ENCODE measurements around the gene ZBTB44. TPM values are rescaled to one million over a fixed set of nuclear protein-coding genes. Genes with fewer than 3 reads are reported as not detected.

The ZBTB44 gene
- total RNA-seq, 2 donors from 2014 or later: 27.7 to 48.5 TPM

GRCh38 chr11:130188585-130189347 lies 126.0 kb downstream of the ZBTB44 start:
- Histone ChIP-seq H3K4me3 (no peak overlapping the region), H3K9me3 (no peaks in the 10 kb centered on the region), H3K36me3 (no peaks in the 10 kb centered on the region), H3K27me3 (no peaks in the 10 kb centered on the region), H3K27ac (no peak overlapping the region), H3K4me1 (no peaks in the 10 kb centered on the region)
- DNase-seq (ENCODE audit: low spot score): no peak
- no peak for TF ChIP-seq CTCF (IDR thresholded peaks at IDR 0.05)

- no peak for TF ChIP-seq CTCF (IDR thresholded peaks at IDR 0.05)
- Histone ChIP-seq H3K27me3 (no peaks in the 10 kb centered on the region), H3K9me3 (no peaks in the 10 kb centered on the region), H3K27ac (no peak overlapping the region), H3K4me3 (no peak overlapping the region), H3K4me1 (no peaks in the 10 kb centered on the region), H3K36me3 (no peaks in the 10 kb centered on the region)
- DNase-seq (ENCODE audit: low spot score): no peak
These were observed 126.7 kb downstream of the ZBTB44 start for GRCh38 chr11:130188047-130188446.

- no peak for DNase-seq (ENCODE audit: low spot score)
- no peak for TF ChIP-seq CTCF (IDR thresholded peaks at IDR 0.05)
These were observed 127.6 kb downstream of the ZBTB44 start for GRCh38 chr11:130187096-130187495.

GRCh38 chr11:130183878-130184610 lies 130.7 kb downstream of the ZBTB44 start:
- H3K27me3 ChIP-seq: no peaks in the 10 kb centered on the region
- H3K27ac ChIP-seq: no peak overlapping the region
- no peaks in the 10 kb centered on the region for H3K9me3 ChIP-seq
- H3K4me3 ChIP-seq: no peak overlapping the region
- H3K4me1 ChIP-seq: peaks cover 0 to 33% of the 10 kb centered on the region in 2 donors
- TF ChIP-seq CTCF (IDR thresholded peaks at IDR 0.05): no peak
- no peaks in the 10 kb centered on the region for H3K36me3 ChIP-seq
- no peak for DNase-seq (ENCODE audit: low spot score)

More at GRCh38 chr11:130187096-130187495, 127.6 kb downstream of the ZBTB44 start:
- peaks cover 0 to 4% of the 10 kb centered on the region in 2 donors for H3K4me1 ChIP-seq
- no peak overlapping the region for H3K4me3 ChIP-seq
- no peaks in the 10 kb centered on the region for H3K36me3 ChIP-seq
- no peaks in the 10 kb centered on the region for H3K27me3 ChIP-seq
- no peak overlapping the region for H3K27ac ChIP-seq
- H3K9me3 ChIP-seq: no peaks in the 10 kb centered on the region

- Histone ChIP-seq H3K27ac (peak overlapping the region; percentile 77 to 83), H3K36me3 (no peaks in the 10 kb centered on the region), H3K4me3 (no peak overlapping the region), H3K4me1 (peaks cover 0 to 44% of the 10 kb centered on the region in 2 donors), H3K27me3 (no peaks in the 10 kb centered on the region), H3K9me3 (no peaks in the 10 kb centered on the region)
- DNase-seq (ENCODE audit: low spot score): no peak
- TF ChIP-seq CTCF (IDR thresholded peaks at IDR 0.05): no peak
These were observed 133.1 kb downstream of the ZBTB44 start for GRCh38 chr11:130181295-130182272.

Measured in right atrium auricular region (tissue), 2 donors.